Right ventricle myocardium inferior (tissue), 1 donor: ENCODE data around the gene CDH15. TPM values are rescaled to one million over a fixed set of nuclear protein-coding genes. Genes with fewer than 3 reads are reported as not detected.
A peak's percentile ranks its signal among the peaks of the same experiment; 100 is the strongest.
"Not testable (repeated sequence)": the region's sequence is repeated elsewhere in the genome, so short reads cannot be mapped to it uniquely, and the experiment has no call there.

Experiments used
- ATAC-seq: fragments of 200-7000 bp; cut with Tn5 transposase; one replicate; pipeline ENCODE4 v1.9.1; 2020; ENCODE audit warnings: mild to moderate bottlenecking, moderate library complexity
- DNase-seq: peaks from one replicate; pipeline ENCODE4 v3.0.0; 2021; ENCODE audit errors: missing footprints
- intact Hi-C: fragments of 100-400 bp; cut with DNase I; formaldehyde crosslinking; loops from one replicate; pipeline ENCODE4 v1.11.0; 2022
- total RNA-seq: library from RNA; stranded (reverse); fragmentation: NEBNext Ultra II Directional; extraction: Animal tissue kit (Norgen Biotek cat#: 25700); gene quantifications from one replicate; pipeline ENCODE4 v1.2.1, GENCODE V29; 2021
- donor health status: DM: no; HTN: yes; CAD: no; lungs with severe emphysema.

The CDH15 gene
- total RNA-seq, 1 donor from 2014 or later: not detected

DNA sequence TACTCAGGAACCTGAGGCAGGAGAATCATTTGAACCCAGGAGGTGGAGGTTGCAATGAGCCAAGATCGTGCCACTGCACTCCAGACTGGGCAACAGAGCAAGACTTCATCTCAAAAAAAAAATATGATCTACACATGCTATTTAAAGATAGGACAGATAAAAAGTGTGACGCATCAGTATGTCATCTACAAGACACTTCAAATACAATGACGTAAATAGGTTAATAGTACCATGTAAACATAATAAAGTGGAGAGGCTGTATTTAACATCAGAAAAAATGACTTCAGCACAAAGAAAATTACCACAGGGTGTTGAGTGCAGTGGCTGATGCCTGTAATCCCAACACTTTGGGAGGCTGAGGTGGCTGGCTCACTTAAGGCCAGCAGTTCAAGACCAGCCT is 66.2 kb downstream of the CDH15 start:
- ATAC-seq (no peak), DNase-seq (no peak)
- intact Hi-C loops: no loop called here

DNA sequence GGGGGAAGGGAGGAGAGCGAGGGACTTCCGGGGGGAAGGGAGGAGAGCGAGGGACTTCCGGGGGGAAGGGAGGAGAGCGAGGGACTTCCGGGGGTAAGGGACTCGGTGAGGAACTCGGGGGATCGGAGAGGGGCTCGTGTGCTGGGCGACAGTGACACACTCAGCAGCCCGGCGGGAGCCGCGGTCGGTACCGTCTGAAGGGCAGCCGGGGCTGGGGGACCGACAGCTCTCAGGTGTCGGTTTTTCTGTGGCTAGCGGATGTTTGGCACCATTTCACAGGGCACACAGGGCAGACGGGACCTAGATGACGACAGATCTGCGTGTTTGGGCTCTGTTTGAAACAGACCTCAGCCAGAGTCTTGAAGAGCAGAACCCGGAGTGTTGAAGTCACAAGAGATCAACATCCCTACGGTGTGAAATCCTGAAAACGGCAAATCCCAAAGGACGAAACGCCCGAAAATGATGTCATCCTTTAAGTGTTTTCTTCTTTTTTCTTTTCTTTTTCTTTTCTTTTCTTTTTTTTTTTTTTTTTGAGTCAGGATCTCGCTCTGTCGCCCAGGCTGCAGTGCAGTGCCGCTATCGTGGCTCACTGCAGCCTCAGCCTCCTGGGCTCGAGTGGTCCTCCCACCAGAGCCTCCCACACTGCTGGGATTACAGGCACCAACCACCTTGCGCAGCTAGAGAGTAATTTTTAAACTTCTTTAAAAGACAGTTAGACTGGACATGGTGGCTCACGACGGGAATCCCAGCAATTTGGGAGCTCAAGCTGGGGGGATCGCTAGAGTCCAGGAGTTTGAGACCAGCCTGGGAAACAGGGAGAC is 69.8 kb downstream of the CDH15 start:
- ATAC-seq (peak; percentile 74), DNase-seq (peak; percentile 86)
- intact Hi-C loops: loop anchor here (5.0 to 10.0 kb wide), 3 partner anchors 46 to 403 kb away; partner anchors contain the start of gene SPG7

DNA sequence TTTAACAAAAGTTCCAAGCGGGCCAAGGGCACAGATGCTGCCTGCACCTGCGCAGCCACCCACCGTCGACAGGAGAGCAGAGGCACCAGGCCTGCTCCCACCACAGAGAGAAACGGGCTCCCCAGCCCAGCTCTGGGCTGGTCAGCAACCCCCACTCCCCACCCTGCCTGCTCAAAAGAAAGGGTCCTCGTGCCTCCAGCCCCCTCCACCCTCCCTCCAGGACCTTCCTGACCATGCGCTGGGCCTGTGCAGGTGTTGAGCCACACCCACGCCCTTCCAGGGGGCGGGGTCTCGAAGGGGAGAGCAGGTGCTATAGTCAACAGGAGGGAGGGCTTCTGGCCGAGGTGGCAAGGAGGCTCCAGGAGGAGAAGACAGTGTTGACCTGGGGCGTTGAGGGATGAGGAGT is 71.2 kb downstream of the CDH15 start:
- ATAC-seq (no peak), DNase-seq (no peak)
- intact Hi-C loops: loop anchor here (5.0 to 10.0 kb wide), 3 partner anchors 45 to 402 kb away; partner anchors contain the start of gene SPG7

DNA sequence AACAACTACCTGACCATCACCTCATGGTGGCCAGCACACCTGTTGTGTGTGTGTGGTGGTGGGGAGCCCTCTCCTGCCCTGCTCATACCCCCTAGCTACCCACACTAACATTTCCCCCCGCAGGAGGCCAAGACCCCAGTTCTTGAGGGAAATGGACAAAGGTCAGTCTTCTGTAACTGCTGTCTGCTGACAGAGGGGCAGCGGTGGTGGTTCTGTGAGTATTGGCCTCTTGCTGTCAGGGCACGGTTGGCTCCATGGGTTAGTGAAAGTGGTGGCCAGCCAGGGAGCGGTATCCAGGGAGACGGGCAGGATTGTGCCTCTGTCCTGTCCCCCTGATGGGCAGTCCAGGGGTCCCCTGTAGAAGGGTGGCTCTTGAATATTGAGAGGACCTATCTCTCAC is 72.1 kb downstream of the CDH15 start:
- ATAC-seq: no peak
- intact Hi-C loops: loop anchor here (5.0 to 10.0 kb wide), 3 partner anchors 44 to 401 kb away; partner anchors contain the start of gene SPG7
- DNase-seq: no peak

DNA sequence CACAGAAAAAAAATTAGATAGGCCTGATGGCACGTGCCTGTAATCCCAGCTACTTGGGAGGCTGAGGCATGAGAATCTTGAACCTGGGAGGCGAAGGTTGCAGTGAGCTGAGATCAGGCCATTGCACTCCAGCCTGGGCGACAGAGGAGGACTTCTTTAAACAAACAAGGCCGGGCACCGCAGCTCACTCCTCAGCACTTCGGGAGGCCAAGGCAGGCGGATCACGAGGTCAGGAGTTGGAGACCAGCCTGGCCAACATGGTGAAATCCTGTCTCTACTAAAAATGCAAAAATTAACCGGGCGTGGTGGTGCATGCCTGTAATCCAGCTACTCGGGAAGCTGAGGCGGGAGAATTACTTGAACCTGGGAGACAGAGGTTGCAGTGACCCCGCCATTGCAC is 72.7 kb downstream of the CDH15 start:
- not testable (repeated sequence) for ATAC-seq, DNase-seq
- intact Hi-C loops: loop anchor here (5.0 to 10.0 kb wide), 3 partner anchors 43 to 401 kb away; partner anchors contain the start of gene SPG7

DNA sequence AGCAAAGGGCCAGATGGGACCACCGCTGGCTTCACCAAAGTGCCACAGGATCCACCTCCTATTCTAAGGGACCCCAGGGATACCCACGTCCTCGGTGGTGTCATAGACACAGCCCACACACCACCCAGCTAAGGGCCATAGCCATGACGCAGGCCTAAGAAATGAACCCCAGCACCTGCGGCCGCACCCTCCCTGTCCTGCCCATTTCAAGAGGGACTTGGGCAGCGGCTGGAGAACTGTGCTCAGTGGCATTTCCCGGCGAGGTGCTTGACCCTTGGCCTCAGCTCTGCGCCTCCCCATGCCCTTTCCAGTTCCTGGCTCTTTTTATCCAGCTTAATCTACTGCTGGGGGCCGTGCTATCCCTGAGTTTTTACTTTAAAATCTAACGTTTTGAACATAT is 73.2 kb downstream of the CDH15 start:
- ATAC-seq (no peak), DNase-seq (no peak)
- intact Hi-C loops: loop anchor here (5.0 to 10.0 kb wide), 3 partner anchors 43 to 400 kb away; partner anchors contain the start of gene SPG7

Other genes with a start within 250 kb of the CDH15 start
- gene CBFA2T3, start 194.5 kb upstream of the CDH15 start, total RNA-seq: 11.1 TPM
- gene ACSF3, start 77.9 kb upstream of the CDH15 start, total RNA-seq: 17.0 TPM
- not detected for gene SLC22A31, start 28.8 kb downstream of the CDH15 start, total RNA-seq
- 6.9 TPM for gene ZNF778, start 46.0 kb downstream of the CDH15 start, total RNA-seq